Inflammatory macrophage treated with lipopolysaccharide for 1 hour (primary cell): ENCODE data around the gene KRT10.

Source experiments
- DNase-seq, 2 donors: peaks; one replicate each; pipeline ENCODE4 v3.0.0-alpha.2; 2020 to 2022

The KRT10 gene

GRCh38 chr17:40800381-40800780 lies 22.0 kb downstream of the KRT10 start:
- no peak for DNase-seq

GRCh38 chr17:40799859-40800258 lies 22.6 kb downstream of the KRT10 start, which contains the start of gene KRT28:
Gene KRT28 (minus strand): TSS chr17:40799959. CDS start chr17:40799893, 66 bp downstream.
- no peak for DNase-seq

DNA sequence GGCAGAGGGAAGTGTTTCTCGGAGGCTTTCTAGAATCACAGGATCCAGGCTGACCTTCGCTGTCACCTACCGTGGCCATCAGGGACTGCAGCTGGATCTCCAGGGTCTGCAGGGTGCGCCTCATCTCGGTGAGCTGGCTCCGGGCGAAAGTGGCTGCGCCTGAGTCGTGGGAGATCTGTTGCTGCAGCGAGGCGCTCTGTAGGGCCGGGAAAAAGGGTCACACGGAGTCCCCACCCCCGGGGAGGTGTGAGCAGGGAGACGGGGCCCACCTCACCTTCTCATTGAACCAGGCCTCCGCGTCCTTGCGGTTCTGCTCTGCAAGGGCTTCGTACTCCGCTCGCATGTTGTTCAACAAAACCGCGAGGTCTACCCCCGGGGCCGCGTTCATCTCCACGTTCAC lies 25.6 kb downstream of the KRT10 start:
- no peak for DNase-seq

DNA sequence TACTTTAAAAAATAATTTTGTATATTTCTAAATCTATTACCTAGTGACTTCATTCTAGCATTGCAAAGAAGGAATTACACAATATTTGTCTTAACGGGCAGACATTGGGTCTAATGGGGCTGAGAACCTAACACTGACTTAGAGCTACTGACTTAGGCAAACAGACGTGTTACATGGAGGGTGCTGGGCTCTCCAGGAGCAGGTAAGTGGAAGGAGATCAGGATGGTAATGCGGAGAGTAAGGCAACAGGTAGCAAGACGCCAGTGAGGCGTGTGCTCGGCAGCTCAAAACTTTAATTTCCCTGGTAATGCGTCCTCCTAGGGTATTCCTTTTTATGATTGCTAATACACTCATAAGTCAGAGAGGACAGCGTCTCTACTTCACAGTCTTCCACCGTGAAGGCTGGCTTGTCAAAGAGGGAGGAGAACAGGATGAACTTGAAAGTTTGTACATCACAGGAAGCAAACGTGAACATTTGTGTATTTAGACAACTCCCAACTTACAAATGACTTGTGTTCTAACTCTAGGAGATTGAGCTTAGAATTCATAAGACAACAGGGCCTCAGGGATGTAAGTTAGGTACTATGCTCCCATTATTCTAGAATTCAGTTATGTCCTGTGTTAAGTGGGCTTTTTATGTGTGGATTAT lies 27.3 kb downstream of the KRT10 start:
- DNase-seq, result no peak

DNA sequence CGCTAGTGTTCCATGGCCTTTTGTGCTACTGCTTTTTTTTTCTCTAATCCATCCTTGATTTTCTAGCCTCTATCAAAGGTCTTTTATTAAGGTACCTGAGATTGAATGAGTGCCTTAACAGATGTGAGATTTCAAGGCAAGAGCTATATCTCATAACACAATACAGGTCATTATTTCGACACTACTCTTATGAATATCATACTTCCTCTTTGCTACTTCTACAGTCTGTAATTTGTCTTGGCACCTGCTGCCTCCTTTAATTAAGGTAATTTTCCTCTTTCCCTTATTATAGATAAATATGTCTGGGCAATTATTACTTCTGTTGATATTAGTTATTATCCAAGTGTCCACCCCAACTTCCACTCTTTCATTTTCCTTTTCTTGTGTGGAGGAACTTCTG lies 27.9 kb downstream of the KRT10 start:
- peak in 1 of 2 donors; percentile 4 for DNase-seq

GRCh38 chr17:40793832-40794231 lies 28.6 kb downstream of the KRT10 start:
- no peak for DNase-seq

DNA sequence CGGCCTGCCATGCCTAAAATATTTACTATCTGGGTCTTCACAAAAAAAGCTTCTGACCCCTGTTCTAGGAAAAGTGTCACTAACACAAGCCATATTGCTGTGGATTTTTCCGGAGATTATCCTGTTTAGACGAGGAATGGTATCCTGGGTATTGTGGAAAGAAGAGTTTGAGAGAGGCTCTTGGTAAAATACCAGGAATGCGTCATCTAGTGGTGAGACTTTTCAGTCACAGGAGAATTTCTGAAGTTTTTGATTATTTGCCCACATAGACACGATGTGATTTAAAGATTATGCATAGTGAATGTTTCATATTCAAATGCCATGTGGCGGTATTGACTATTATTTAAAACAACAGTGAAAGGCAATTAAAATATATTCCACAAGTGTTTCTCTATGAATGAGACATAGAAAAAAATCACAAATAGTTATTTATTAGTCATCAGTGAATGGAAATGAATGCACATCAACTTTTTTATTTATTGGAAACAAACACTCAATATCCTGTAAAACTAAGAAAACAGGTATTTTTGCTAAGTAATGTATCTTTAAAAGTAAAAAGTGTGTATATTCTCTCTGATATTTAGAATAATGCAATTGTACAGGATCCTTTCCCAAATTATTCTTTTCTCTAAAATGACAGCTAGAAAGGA lies 30.5 kb downstream of the KRT10 start:
- no peak for DNase-seq

DNA sequence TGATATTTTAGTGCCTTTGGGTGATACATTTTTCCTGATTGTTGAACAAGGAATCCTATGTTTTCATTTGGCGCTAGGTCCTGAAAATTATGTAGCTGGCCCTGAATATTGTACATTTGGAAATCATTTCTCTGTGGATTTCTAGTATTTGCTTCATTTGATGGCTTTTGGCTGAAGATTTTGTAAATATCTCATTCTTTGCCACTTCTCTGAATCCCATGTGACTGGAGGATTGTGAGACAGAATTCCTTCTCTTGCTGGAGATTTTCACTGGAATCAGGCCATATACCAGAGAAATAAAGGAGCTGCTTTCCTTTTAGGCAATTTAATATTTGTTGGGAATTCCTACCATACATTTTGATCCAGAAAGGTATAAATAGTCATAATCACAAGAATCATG lies 31.3 kb downstream of the KRT10 start:
- DNase-seq, result no peak

DNA sequence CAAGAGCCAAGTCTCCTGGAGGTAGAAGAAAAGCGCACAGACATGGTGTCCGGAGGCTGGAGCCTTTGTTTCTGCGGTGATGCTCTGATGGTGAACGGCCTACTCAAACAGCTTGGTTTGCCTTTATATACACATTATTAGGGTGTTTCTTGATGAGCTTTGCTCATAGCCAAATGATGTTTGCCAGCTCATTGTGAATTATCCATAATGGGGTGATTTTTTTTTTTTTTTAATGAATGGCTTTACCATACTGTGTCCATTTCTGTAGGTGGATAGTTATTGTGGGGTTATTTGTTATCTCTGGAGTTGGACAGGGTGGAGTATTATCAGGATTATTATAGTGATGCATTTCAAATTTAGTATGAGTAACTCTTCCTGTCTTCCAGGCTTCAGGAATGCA lies 40.0 kb downstream of the KRT10 start, which contains the start of gene KRT27:
KRT27 (minus strand) TSS at position 101 of the 400 bp plus-strand sequence; CDS start at position 44, 57 bp downstream.
- no peak for DNase-seq

GRCh38 chr17:40779181-40779909 lies 43.1 kb downstream of the KRT10 start:
- no peak for DNase-seq

DNA sequence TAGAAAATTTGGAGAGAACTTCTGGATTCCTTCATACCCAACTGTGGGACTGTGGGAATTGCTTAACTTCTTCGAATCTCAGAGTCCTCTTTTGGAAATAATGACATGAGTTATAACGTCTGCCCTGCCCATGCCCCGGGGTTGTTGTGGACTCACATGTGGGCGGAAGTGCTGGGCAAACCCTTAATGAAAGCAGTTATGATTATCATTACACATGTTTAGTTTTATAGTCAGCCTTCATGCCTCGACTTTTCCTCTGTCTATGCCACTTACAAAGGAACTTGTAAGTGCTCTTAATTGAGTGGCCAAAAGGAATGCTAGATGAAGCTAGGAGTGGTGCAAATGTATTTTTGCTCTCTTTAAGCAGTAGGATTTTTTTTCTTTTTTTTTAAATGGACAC lies 44.0 kb downstream of the KRT10 start:
- no peak for DNase-seq

DNA sequence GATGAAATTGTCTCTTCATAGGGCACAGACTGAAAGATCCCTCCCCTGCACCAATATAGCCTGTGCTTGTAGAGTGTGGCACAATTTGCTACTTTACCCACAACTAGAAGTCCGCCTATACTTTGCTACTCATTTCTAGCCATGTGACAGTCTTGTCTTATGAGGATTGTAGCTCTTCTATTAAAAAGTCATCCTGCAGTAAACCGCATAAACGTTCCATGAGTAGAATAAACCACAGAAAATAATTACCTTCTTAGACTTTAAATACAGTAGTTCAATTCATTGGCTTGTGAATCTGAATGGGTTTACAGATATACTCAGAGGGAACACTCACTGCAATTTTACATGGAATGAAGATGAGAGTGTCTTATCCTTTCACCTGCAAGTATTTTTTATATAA lies 44.4 kb downstream of the KRT10 start:
- no peak for DNase-seq

GRCh38 chr17:40777459-40777858 lies 45.0 kb downstream of the KRT10 start:
- DNase-seq, result no peak

DNA sequence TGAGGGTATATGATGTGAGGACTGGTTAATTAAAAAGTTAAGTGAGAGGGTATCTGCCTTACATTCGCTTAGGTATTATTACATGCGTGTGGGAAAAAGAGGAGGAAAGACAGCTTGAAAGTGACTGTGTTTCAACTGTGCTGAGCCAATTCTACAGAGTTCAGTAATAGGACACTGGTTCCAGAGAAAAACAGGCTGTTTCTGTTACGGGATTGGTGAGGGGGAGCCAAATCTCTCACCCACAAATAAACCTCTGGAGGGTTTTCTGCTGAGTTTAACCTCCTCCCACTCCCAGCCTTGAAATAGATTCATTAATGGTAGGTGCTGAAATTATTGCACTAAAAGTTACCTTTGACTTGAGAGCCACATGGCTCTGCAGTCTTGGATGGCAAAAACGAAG lies 46.5 kb downstream of the KRT10 start:
- DNase-seq, result no peak

DNA sequence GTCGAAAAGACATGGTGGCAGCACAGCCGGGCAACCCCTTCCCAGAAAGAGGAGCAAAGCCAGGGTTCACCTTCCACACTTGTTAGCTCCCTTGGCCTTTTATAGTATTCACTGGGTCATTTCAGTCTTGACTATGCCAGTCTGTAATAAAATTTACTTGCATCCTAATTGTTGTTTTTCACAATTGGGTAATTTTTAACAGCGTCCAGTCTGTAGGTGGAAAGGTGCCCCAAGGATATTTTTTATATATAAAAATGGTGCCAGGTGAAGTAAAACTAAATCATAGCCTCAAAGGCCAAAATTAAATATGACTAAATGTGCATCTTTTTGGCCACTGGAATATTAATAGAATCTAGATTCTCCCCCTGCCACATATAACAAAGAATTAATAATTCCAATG lies 50.3 kb downstream of the KRT10 start, which contains the start of gene KRT26:
KRT26 (minus strand) TSS at position 101 of the 400 bp plus-strand sequence; CDS start at position 13, 88 bp downstream.
- no peak for DNase-seq
